Gastroesophageal sphincter (tissue), 3 donors: ENCODE results near the gene LBX1.

ENCODE experiments used
- EP300 ChIP-seq: sonication (generic); formaldehyde crosslinking; IDR thresholded peaks from one replicate; pipeline ENCODE4 v1.6.1; 2017; ENCODE audit warnings: antibody characterized with exemption, mild to moderate bottlenecking
- POLR2A ChIP-seq, 2 donors: fragments of 450-650 bp; IDR thresholded peaks; one replicate each; pipeline ENCODE4 v1.6.1; 2017; ENCODE audit warnings: antibody characterized with exemption in 2 of 2, mild to moderate bottlenecking in 2 of 2, moderate library complexity in 1 of 2
- POLR2AphosphoS5 ChIP-seq: sonication (generic); formaldehyde crosslinking; IDR thresholded peaks from one replicate; pipeline ENCODE4 v1.6.1; 2017; ENCODE audit warnings: antibody characterized with exemption
- TF ChIP-seq, protein P1 (sequence below), 4 experiments: fragments of 200-600 bp in 2 of 4; fragments of 450-650 bp in 2 of 4; sonication (generic) in 1 of 4; IDR thresholded peaks; one replicate each; pipeline ENCODE4 v1.5.1; 2017 to 2019; ENCODE audit warnings: antibody characterized with exemption in 4 of 4, mild to moderate bottlenecking in 2 of 4, moderate library complexity in 2 of 4

DNA sequence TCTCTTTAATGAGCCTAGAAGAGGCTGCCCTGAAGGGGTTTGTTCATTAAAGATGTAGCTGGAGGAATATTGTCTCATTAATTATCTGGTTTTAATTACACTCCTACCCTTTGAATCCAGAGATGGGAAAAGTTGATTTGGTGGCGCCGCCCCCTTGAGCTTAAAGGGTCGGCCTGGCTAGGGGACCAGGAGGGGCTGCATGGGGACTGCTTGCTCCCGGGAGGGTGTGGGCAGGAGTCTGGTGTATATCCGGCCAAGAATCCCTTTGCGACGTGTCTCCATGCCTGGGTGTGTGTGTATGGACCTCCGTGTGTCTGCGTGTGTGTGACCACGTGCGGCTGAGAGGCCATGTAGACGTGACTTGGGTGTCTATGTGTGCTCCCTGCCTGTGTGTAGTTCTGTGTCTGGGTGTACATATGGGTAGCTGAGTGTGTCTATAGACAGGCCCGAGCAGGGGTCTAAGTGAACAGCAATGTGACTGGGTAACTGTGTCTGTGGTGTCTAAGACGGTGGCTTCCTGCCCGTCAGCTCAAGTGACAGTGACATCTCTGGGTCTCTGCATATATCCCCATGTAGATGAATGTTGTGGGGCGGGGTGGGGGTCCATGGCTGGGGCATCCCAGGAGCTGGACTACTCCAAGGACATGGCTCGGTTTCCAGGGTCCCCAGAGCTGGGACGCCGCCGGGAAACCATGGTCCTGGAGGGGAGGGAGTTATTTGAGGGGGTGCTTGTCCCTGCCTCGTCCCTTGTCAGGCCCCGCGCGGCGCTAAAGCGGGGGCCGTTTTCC, 10.7 kb downstream of the LBX1 start:
- no peak for TF ChIP-seq POLR2AphosphoS5
- TF ChIP-seq, protein P1, sequence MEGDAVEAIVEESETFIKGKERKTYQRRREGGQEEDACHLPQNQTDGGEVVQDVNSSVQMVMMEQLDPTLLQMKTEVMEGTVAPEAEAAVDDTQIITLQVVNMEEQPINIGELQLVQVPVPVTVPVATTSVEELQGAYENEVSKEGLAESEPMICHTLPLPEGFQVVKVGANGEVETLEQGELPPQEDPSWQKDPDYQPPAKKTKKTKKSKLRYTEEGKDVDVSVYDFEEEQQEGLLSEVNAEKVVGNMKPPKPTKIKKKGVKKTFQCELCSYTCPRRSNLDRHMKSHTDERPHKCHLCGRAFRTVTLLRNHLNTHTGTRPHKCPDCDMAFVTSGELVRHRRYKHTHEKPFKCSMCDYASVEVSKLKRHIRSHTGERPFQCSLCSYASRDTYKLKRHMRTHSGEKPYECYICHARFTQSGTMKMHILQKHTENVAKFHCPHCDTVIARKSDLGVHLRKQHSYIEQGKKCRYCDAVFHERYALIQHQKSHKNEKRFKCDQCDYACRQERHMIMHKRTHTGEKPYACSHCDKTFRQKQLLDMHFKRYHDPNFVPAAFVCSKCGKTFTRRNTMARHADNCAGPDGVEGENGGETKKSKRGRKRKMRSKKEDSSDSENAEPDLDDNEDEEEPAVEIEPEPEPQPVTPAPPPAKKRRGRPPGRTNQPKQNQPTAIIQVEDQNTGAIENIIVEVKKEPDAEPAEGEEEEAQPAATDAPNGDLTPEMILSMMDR (IDR thresholded peaks at IDR 0.05): no peak
- no peak for TF ChIP-seq POLR2A (IDR thresholded peaks at IDR 0.05)
- TF ChIP-seq EP300: no peak
